HepG2 (cell line): ENCODE data around the gene CORO1C. TPM values are rescaled to one million over a fixed set of nuclear protein-coding genes. Genes with fewer than 3 reads are reported as not detected.

Experiments
- DDIT3 ChIP-seq: sonication (generic); formaldehyde crosslinking; IDR thresholded peaks from 2 replicates; pipeline ENCODE4 v1.4.0; 2020; ENCODE audit warnings: mild to moderate bottlenecking, missing genetic modification reagents
- DPF2 ChIP-seq: sonication (generic); formaldehyde crosslinking; IDR thresholded peaks from 2 replicates; pipeline ENCODE4 v1.4.0; 2020; ENCODE audit warnings: mild to moderate bottlenecking, low read depth, missing genetic modification reagents, borderline replicate concordance
- FOXJ3 ChIP-seq: sonication (generic); formaldehyde crosslinking; IDR thresholded peaks from 2 replicates; pipeline ENCODE4 v1.4.0; 2020; ENCODE audit warnings: missing genetic modification reagents, mild to moderate bottlenecking, borderline replicate concordance
- IKZF4 ChIP-seq: sonication (generic); formaldehyde crosslinking; IDR thresholded peaks from 2 replicates; pipeline ENCODE4 v1.5.1; 2020; ENCODE audit warnings: borderline replicate concordance, mild to moderate bottlenecking, low read depth, missing genetic modification reagents; ENCODE audit errors: not compliant biosample characterization
- NFYC ChIP-seq: IDR thresholded peaks from 2 replicates; pipeline ENCODE4 v1.6.1; 2016; ENCODE audit warnings: missing genetic modification reagents, missing compliant biosample characterization
- NR2F2 ChIP-seq: IDR thresholded peaks from 2 replicates; pipeline ENCODE4 v1.6.1; 2012; ENCODE audit warnings: low read depth, inconsistent platforms, borderline replicate concordance
- NR2F6 ChIP-seq, 2 experiments: IDR thresholded peaks; 2 replicates each; pipeline ENCODE4 v1.6.1; 2016; ENCODE audit warnings: antibody characterized with exemption in 1 of 2, mild to moderate bottlenecking in 1 of 2
- PHB2 ChIP-seq: fragments of 450-650 bp; IDR thresholded peaks from 2 replicates; pipeline ENCODE4 v1.6.1; 2018; ENCODE audit not compliant: partially characterized antibody
- PHF5A ChIP-seq: IDR thresholded peaks from one replicate; pipeline ENCODE4 v1.6.1; 2018; ENCODE audit warnings: low read depth, missing genetic modification reagents; ENCODE audit not compliant: unreplicated experiment
- SETDB1 ChIP-seq: sonication (generic); formaldehyde crosslinking; IDR thresholded peaks from 2 replicates; pipeline ENCODE4 v1.5.1; 2020; ENCODE audit warnings: missing genetic modification reagents, mild to moderate bottlenecking, borderline replicate concordance
- SUZ12 ChIP-seq: fragments of 150-350 bp; IDR thresholded peaks from 2 replicates; pipeline ENCODE4 v1.6.1; 2014; ENCODE audit warnings: low read depth, low read length
- ZBTB33 ChIP-seq: sonication (generic); formaldehyde crosslinking; IDR thresholded peaks from 2 replicates; pipeline ENCODE4 v1.4.0; 2020; ENCODE audit warnings: missing genetic modification reagents
- ZBTB39 ChIP-seq: sonication (generic); formaldehyde crosslinking; IDR thresholded peaks from 2 replicates; pipeline ENCODE4 v1.5.0; 2020; ENCODE audit warnings: missing genetic modification reagents
- ZFP36L1 ChIP-seq: sonication (generic); formaldehyde crosslinking; IDR thresholded peaks from 2 replicates; pipeline ENCODE4 v1.8.0; 2022; ENCODE audit warnings: mild to moderate bottlenecking, missing genetic modification reagents, moderate library complexity
- ZNF160 ChIP-seq: sonication (generic); formaldehyde crosslinking; IDR thresholded peaks from 2 replicates; pipeline ENCODE4 v1.8.0; 2022; ENCODE audit warnings: mild to moderate bottlenecking, inconsistent platforms, missing genetic modification reagents
- ZNF235 ChIP-seq: sonication (generic); formaldehyde crosslinking; IDR thresholded peaks from 2 replicates; pipeline ENCODE4 v1.8.1; 2023; ENCODE audit warnings: mild to moderate bottlenecking, missing genetic modification reagents, borderline replicate concordance
- ZNF24 ChIP-seq: fragments of 450-650 bp; IDR thresholded peaks from 2 replicates; pipeline ENCODE4 v1.6.1; 2017; ENCODE audit warnings: antibody characterized with exemption, mild to moderate bottlenecking
- ZNF343 ChIP-seq: sonication (generic); formaldehyde crosslinking; IDR thresholded peaks from 2 replicates; pipeline ENCODE4 v1.4.0; 2020; ENCODE audit warnings: mild to moderate bottlenecking, missing genetic modification reagents
- ZNF367 ChIP-seq: sonication (generic); formaldehyde crosslinking; IDR thresholded peaks from 2 replicates; pipeline ENCODE4 v1.4.0; 2020; ENCODE audit warnings: missing genetic modification reagents, borderline replicate concordance
- ZNF556 ChIP-seq: sonication (generic); formaldehyde crosslinking; IDR thresholded peaks from 2 replicates; pipeline ENCODE4 v1.4.0; 2020; ENCODE audit warnings: mild to moderate bottlenecking, missing genetic modification reagents, borderline replicate concordance
- polyA plus RNA-seq, 8 experiments: library from polyadenylated mRNA; depleted of rRNA in 3 of 8; stranded (reverse) in 7 of 8; unstranded in 1 of 8; fragments of >200 nt; fragmentation: Illumina TruSeq in 4 of 8; extraction: Trizol in 4 of 8; gene quantifications; 2 replicates each; pipeline versions ENCODE4 v1.2.1 to v1.2.3, GENCODE V29; 2011 to 2016; ENCODE audit warnings: low read depth in 4 of 8, missing spikeins in 1 of 8, mixed read lengths in 1 of 8; ENCODE audit not compliant: insufficient read depth in 1 of 8
- total RNA-seq, 5 experiments: library from RNA; depleted of rRNA; stranded (reverse); fragments of >200 nt; fragmentation: Illumina TruSeq; extraction: Trizol; gene quantifications; 2 replicates each; pipeline ENCODE4 v1.2.3, GENCODE V29; 2016; ENCODE audit warnings: low read depth in 1 of 5
- TF ChIP-seq, protein P1 (sequence below): sonication (generic); formaldehyde crosslinking; IDR thresholded peaks from 2 replicates; pipeline ENCODE4 v1.4.0; 2020; ENCODE audit warnings: missing genetic modification reagents, borderline replicate concordance
- TF ChIP-seq, protein P2 (sequence below), 2 experiments: sonication (generic) in 1 of 2; formaldehyde crosslinking in 1 of 2; IDR thresholded peaks; 2 replicates each; pipeline versions ENCODE4 v1.5.1 to v1.6.1; 2011 to 2020; ENCODE audit warnings: borderline replicate concordance in 1 of 2, low read depth in 1 of 2, low read length in 1 of 2, mild to moderate bottlenecking in 1 of 2, missing genetic modification reagents in 1 of 2, moderate library complexity in 1 of 2

The CORO1C gene
- total and polyA plus RNA-seq, 2 of the 13 experiments (the other 11 are each of a cell fraction or from before 2014, with no cell fraction given), result 73.7 to 131 TPM

DNA sequence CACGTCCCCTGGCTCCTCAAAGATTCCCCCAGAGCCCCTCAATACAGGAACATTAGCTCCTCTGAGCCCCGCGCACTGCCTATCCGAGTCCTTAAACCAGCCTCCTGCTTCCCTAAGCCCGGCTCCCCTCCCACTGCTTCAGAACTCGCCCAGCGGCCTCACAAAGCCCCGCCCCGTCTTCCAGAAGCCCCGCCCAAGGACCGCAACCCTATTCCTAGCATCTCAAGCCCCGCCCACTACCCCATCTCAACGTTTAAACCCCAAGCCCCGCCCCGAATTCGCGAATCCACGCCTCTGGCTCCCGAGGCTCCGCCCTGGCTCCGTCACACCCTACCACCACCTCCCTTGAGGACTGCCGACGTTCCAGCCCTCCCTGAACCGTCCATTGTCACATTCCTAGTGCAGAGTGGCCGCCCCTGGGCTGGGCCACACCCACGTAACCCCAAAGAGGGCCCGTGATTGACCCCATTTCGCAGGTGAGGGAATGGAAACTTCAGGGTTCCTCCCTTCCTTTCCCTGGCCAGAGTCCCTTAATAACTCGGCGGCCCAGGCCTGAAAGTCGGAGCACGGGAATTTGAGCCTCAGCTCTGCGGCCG is 646 bp upstream of the CORO1C start (continued):
- no peak for TF ChIP-seq ZBTB33 (CRISPR knock-in tag)
- TF ChIP-seq SUZ12, result no peak
- TF ChIP-seq PHF5A (CRISPR knock-in tag), result no peak
- no peak for TF ChIP-seq NR2F2
- no peak for TF ChIP-seq ZNF235 (CRISPR knock-in tag)
- no peak for TF ChIP-seq NFYC
- no peak for TF ChIP-seq DPF2 (CRISPR knock-in tag)
- TF ChIP-seq, protein P1, sequence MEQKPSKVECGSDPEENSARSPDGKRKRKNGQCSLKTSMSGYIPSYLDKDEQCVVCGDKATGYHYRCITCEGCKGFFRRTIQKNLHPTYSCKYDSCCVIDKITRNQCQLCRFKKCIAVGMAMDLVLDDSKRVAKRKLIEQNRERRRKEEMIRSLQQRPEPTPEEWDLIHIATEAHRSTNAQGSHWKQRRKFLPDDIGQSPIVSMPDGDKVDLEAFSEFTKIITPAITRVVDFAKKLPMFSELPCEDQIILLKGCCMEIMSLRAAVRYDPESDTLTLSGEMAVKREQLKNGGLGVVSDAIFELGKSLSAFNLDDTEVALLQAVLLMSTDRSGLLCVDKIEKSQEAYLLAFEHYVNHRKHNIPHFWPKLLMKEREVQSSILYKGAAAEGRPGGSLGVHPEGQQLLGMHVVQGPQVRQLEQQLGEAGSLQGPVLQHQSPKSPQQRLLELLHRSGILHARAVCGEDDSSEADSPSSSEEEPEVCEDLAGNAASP (CRISPR knock-in tag), result no peak; the same call in 1 of the 2 replicates
- TF ChIP-seq ZNF343 (CRISPR knock-in tag), result no peak
- TF ChIP-seq ZFP36L1 (CRISPR knock-in tag), result no peak
- TF ChIP-seq IKZF4 (CRISPR knock-in tag), result no peak
- TF ChIP-seq ZNF556 (CRISPR knock-in tag), result peak; percentile 64; the same call in 1 of the 2 replicates
- no peak for TF ChIP-seq ZBTB39
- no peak; the same call in 1 of the 2 replicates for TF ChIP-seq NR2F6 (IDR thresholded peaks at IDR 0.05)
- peak; percentile 64; the same call in 1 of the 2 replicates for TF ChIP-seq NR2F6 (CRISPR knock-in tag; IDR thresholded peaks at IDR 0.05)
- no peak for TF ChIP-seq ZNF367 (CRISPR knock-in tag)
- no peak for TF ChIP-seq DDIT3 (CRISPR knock-in tag)
- no peak for TF ChIP-seq SETDB1 (CRISPR knock-in tag)
- peak; percentile 10; the same call in 1 of the 2 replicates for TF ChIP-seq FOXJ3 (CRISPR knock-in tag)
- TF ChIP-seq ZNF24, result no peak
- TF ChIP-seq, protein P2, sequence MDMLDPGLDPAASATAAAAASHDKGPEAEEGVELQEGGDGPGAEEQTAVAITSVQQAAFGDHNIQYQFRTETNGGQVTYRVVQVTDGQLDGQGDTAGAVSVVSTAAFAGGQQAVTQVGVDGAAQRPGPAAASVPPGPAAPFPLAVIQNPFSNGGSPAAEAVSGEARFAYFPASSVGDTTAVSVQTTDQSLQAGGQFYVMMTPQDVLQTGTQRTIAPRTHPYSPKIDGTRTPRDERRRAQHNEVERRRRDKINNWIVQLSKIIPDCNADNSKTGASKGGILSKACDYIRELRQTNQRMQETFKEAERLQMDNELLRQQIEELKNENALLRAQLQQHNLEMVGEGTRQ (IDR thresholded peaks at IDR 0.05; ENCODE audit: low read depth, low read length), result no peak
- TF ChIP-seq, protein P2 (CRISPR knock-in tag; IDR thresholded peaks at IDR 0.05; ENCODE audit: borderline replicate concordance), result no peak
- no peak for TF ChIP-seq ZNF160 (CRISPR knock-in tag)
- TF ChIP-seq PHB2, result no peak
